Common myeloid progenitor, CD34-positive (primary cell): Measurements from ENCODE around the gene TBC1D5.

Source experiments
- CTCF ChIA-PET: fragments of 350-600 bp; sonication (Branson Sonifier 250); formaldehyde crosslinking; loops from one replicate; lab custom pipeline; 2021; ENCODE audit warnings: antibody characterized with exemption; lab: Charles Lee
- POLR2A ChIA-PET: fragments of 350-600 bp; sonication (Branson Sonifier 250); formaldehyde crosslinking; loops from one replicate; lab custom pipeline; 2021; ENCODE audit warnings: antibody characterized with exemption; lab: Charles Lee
- DNase-seq, 3 donors: peaks; one replicate each; pipeline versions ENCODE4 v3.0.0 to v3.0.0-alpha.2; 2013
- H3K27ac ChIP-seq, 2 experiments: 1 replicate in 1 of 2; 2 replicates in 1 of 2; pipeline ENCODE4 v1.7.0; 2013; ENCODE audit warnings: inconsistent platforms in 2 of 2, low read length in 2 of 2, mild to moderate bottlenecking in 2 of 2, low read depth in 1 of 2, moderate library complexity in 1 of 2; ENCODE audit not compliant: severe bottlenecking in 2 of 2, insufficient read depth in 1 of 2, poor library complexity in 1 of 2
- H3K27me3 ChIP-seq, 5 experiments: replicated peaks in 2 of 5; 1 replicate in 3 of 5; 2 replicates in 2 of 5; pipeline versions ENCODE4 v1.6.1 to v1.7.0; 2013; ENCODE audit warnings: low read length in 4 of 5, mild to moderate bottlenecking in 2 of 5, moderate library complexity in 2 of 5, inconsistent platforms in 1 of 5; ENCODE audit not compliant: insufficient read depth in 5 of 5, control insufficient read depth in 4 of 5
- H3K36me3 ChIP-seq, 4 experiments: 1 replicate in 2 of 4; 2 replicates in 2 of 4; pipeline versions ENCODE4 v1.6.1 to v1.7.0; 2013; ENCODE audit warnings: low read length in 3 of 4, control low read depth in 1 of 4, mild to moderate bottlenecking in 1 of 4; ENCODE audit not compliant: control insufficient read depth in 4 of 4, insufficient read depth in 4 of 4
- H3K4me1 ChIP-seq, 4 experiments: 1 replicate in 3 of 4; 2 replicates in 1 of 4; pipeline versions ENCODE4 v1.6.1 to v1.7.1; 2013; ENCODE audit warnings: low read length in 3 of 4, mild to moderate bottlenecking in 3 of 4, control low read depth in 1 of 4, inconsistent platforms in 1 of 4, moderate library complexity in 1 of 4; ENCODE audit not compliant: control insufficient read depth in 4 of 4, insufficient read depth in 4 of 4; ENCODE audit errors: control extremely low read depth in 1 of 4
- H3K4me3 ChIP-seq, 7 experiments: 1 replicate in 4 of 7; 2 replicates in 3 of 7; pipeline versions ENCODE4 v1.5.1 to v1.7.0; 2013; ENCODE audit warnings: mild to moderate bottlenecking in 7 of 7, low read length in 6 of 7, moderate library complexity in 6 of 7, inconsistent platforms in 2 of 7, low read depth in 2 of 7, control low read depth in 1 of 7; ENCODE audit not compliant: insufficient read depth in 4 of 7, control insufficient read depth in 1 of 7; ENCODE audit errors: extremely low read depth in 1 of 7
- H3K9me3 ChIP-seq, 5 experiments: 1 replicate in 4 of 5; 2 replicates in 1 of 5; pipeline versions ENCODE4 v1.6.1 to v1.7.1; 2013; ENCODE audit warnings: low read length in 4 of 5, mild to moderate bottlenecking in 2 of 5, inconsistent platforms in 1 of 5, low read depth in 1 of 5, moderate library complexity in 1 of 5; ENCODE audit not compliant: control insufficient read depth in 4 of 5, insufficient read depth in 2 of 5; ENCODE audit errors: control extremely low read depth in 1 of 5
- WGBS: methylation state at CpG from one replicate; pipeline ENCODE4 v1.1.5; 2013; ENCODE audit not compliant: insufficient coverage; 5-methylcytosine and 5-hydroxymethylcytosine counted together

TBC1D5 gene

DNA sequence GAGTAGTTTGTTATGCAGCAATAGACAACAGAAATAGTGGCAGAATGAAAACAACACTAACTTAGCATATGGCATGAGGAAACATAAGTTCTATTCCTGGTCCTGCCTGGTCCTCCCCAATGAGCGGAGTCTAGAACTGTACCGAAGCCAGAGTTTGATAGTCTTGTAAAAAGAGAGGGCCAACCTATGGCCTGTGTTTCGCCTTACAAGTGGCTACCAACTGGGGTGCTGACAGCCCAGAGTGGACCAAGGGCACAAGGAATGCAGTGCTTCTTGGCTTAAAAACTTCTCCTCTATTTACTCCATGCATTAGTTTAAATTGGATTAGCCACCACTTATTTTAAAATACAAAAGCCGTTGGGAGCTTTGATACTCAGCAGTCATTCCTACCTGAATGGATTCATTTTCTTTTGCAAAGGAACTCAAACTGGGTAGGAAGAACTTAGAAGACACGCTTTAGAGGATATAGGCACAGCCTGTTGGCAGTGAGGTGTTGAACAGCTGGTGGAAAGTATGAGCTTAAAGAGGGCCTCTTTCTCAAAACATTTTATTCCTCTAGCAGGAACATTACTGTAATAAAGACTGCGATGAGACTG, 554.7 kb downstream of the TBC1D5 start:
- no peak for DNase-seq
- Histone ChIP-seq H3K27me3 (no peaks in the 10 kb centered on the region), H3K27ac (no peak overlapping the region), H3K9me3 (no peaks in the 10 kb centered on the region), H3K4me3 (no peak overlapping the region), H3K36me3 (peaks cover 4 to 20% (median 17%) of the 10 kb centered on the region in 4 experiments), H3K4me1 (peaks cover 0 to 9% (median 2%) of the 10 kb centered on the region in 4 experiments)
- POLR2A ChIA-PET, result no interaction called here
- CTCF ChIA-PET, result interaction anchor here (0.7 to 1.8 kb wide), 2 partner anchors 8 to 20 kb away, joined by 3 to 5 read pairs; no protein-coding TSS in a partner anchor
- WGBS, result 96% methylated on average over 3 of the region's 6 CpGs

DNA sequence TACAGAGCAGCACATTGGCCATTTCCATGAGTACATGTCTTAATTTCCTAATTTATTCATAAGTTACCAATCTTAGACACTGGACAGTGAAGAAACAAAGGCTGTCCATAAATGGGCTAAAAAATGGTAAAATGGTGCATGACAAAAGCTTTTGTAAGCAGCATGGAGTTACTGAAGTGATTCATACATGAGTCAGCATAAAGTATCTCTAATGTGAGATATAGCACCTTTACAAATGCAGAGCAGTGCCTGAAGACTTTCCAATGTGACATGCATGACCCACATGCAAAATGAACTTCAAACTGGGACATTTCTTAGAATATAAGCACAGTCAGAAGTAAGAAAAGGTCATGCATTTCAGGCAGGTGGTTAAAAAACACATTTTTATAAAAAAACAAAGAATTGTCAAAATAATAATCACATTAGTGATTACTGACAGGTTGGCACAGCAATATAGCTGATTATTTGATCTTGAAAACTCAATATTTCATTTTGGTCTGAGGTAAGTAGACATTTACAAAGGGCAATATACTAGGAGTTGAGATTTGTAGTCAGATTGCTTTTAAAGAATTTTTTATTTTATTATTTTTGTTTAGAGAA, 558.4 kb downstream of the TBC1D5 start:
- Histone ChIP-seq H3K4me1 (peaks cover 0 to 3% (median 0%) of the 10 kb centered on the region in 4 experiments), H3K9me3 (no peaks in the 10 kb centered on the region), H3K27me3 (no peaks in the 10 kb centered on the region), H3K4me3 (no peak overlapping the region), H3K36me3 (peaks cover 7 to 22% (median 15%) of the 10 kb centered on the region in 4 experiments), H3K27ac (no peak overlapping the region)
- CTCF ChIA-PET, result interaction anchor here (1.5 kb wide), 1 partner anchor 12 kb away, joined by 4 read pairs; no protein-coding TSS in a partner anchor
- peak in 1 of 3 donors; percentile 8 for DNase-seq
- POLR2A ChIA-PET, result interaction anchor here (0.6 kb wide), 1 partner anchor 798 kb away, joined by 4 read pairs; no protein-coding TSS in a partner anchor

DNA sequence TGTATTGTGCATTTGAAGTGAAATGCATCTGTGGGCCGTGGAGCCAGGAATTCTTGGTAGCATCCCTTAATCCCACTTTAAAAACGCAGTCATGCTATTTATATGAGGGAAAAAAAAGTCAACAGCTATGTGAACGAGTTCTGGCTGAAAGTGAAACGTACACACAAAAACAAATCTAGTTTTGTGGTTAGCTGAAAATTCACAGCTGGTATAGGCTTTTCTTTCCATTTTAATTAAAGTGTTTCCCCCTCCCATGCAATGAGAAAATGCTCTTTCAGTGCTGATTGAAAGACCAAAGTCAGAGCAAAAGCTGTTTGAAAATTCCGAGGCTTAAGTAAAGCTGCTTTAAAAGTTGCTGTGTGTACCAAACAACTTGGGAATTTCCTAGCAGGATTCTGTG, 560.3 kb downstream of the TBC1D5 start:
- peaks cover 0 to 3% (median 0%) of the 10 kb centered on the region in 4 experiments for H3K4me1 ChIP-seq
- no peak for DNase-seq
- no peak overlapping the region for H3K27ac ChIP-seq
- no peaks in the 10 kb centered on the region for H3K9me3 ChIP-seq
- CTCF ChIA-PET, result interaction anchor here (1.1 kb wide), 1 partner anchor 15 kb away, joined by 3 read pairs; no protein-coding TSS in a partner anchor
- peaks cover 7 to 20% (median 16%) of the 10 kb centered on the region in 4 experiments for H3K36me3 ChIP-seq
- POLR2A ChIA-PET, result interaction anchor here (1.6 kb wide), 1 partner anchor 13 kb away, joined by 3 read pairs; no protein-coding TSS in a partner anchor
- WGBS, result 100% methylated on average over 1 of the region's 5 CpGs
- no peaks in the 10 kb centered on the region for H3K27me3 ChIP-seq
- H3K4me3 ChIP-seq, result no peak overlapping the region

DNA sequence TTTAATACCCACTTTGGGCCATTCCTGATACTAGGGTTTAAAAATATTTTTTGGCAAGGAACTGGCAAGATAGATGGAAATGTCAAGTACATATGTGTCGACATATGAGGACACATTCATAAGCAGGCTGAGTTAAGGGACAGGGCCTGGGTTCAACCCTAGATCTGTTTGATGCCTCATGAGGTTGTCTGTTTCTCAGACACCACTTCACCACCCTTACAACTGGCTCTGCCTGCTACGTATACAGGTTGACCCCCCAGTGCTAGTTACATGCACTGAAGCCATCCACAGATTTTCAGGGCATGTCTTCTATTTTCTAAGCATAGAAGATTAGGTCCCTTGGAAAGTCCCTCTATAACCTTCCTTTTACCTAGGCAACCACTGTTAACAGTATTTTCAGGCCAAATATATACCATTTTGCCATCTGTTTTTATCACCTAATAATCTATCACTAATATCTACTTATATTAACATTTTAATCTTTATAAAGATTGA, 561.0 kb downstream of the TBC1D5 start:
- CTCF ChIA-PET, result interaction anchor here (1.1 kb wide), 1 partner anchor 16 kb away, joined by 3 read pairs; no protein-coding TSS in a partner anchor

DNA sequence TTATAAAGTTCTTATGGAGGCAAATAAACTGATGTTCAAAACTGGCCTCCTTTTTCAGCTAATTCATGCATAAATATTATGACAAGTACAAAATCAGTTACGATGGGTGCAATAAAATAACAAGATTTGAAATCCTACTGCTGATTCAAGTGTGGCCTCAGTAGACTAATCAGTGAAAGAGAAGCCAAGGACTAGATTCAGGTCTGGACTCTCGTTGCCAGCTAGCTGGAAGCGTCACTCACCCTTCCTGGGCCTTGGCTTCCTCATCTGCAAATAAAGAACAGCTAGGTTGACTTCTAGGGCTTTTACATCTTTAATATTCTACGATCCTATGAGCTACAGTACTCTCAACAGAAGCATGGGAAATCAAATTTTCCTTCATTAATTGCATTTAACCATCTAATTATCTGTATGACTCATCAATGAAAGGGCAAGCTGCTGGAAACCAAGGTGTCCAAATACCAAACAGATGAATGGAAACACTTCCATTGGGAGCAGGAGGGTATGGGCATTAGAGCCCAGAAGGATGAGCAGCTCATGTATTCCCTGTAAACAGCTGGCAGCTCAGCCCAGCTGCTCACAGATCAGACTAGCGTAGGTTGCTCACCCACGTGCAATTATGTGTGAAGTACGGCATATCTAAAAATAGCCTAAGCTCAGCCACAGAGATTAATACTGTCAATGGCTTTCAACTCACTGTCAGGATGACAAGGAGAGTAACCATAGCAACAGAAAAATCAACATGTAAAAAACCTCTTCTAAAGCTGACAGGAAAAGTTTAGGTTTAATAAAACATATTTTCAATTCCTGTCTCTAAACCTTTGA, 562.8 kb downstream of the TBC1D5 start:
- H3K27ac ChIP-seq, result no peak overlapping the region
- ChIA-PET CTCF (interaction anchor here (1.1 to 2.0 kb wide), 3 partner anchors 11 to 295 kb away, joined by 3 to 5 read pairs (median 4); no protein-coding TSS in a partner anchor), POLR2A (no interaction called here)
- H3K9me3 ChIP-seq, result no peaks in the 10 kb centered on the region
- no peaks in the 10 kb centered on the region for H3K27me3 ChIP-seq
- peaks cover 5 to 18% (median 14%) of the 10 kb centered on the region in 4 experiments for H3K36me3 ChIP-seq
- peak in 2 of 3 donors; percentile 35 to 48 for DNase-seq
- no peak overlapping the region for H3K4me3 ChIP-seq
- 96% methylated on average over 4 of the region's 7 CpGs for WGBS
- H3K4me1 ChIP-seq, result peaks cover 0 to 3% (median 0%) of the 10 kb centered on the region in 4 experiments

More for the DNA sequence above, 561.0 kb downstream of the TBC1D5 start:
- POLR2A ChIA-PET, result interaction anchor here (1.6 kb wide), 1 partner anchor 14 kb away, joined by 3 read pairs; no protein-coding TSS in a partner anchor
- peaks cover 0 to 3% (median 0%) of the 10 kb centered on the region in 4 experiments for H3K4me1 ChIP-seq
- peaks cover 7 to 20% (median 16%) of the 10 kb centered on the region in 4 experiments for H3K36me3 ChIP-seq
- 95% methylated on average over 2 of the region's 2 CpGs for WGBS
- no peaks in the 10 kb centered on the region for H3K9me3 ChIP-seq
- no peak overlapping the region for H3K4me3 ChIP-seq
- no peak overlapping the region for H3K27ac ChIP-seq
- no peaks in the 10 kb centered on the region for H3K27me3 ChIP-seq
- no peak for DNase-seq

DNA sequence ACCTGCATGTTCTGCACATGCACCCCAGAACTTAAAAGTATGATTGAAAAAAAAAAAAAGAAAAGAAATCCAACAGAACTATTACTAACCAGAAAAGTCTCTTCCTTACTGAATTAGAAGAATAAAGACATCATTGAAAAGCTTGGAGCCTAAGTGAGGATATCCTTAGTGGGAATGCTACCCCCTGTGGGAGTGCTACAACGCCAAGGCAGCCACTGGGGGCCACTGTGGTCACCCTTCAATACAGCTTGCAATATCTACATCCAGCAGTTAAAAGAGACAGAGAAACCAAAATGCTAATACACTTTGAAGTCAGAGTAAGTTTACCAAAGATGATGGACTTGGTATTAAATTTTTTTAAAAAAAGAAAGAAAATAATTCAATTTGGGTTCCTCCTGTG, 565.7 kb downstream of the TBC1D5 start:
- Histone ChIP-seq H3K27me3 (no peaks in the 10 kb centered on the region), H3K4me1 (peaks cover 0 to 3% (median 0%) of the 10 kb centered on the region in 4 experiments), H3K36me3 (peaks cover 2 to 7% (median 6%) of the 10 kb centered on the region in 4 experiments), H3K27ac (no peak overlapping the region), H3K4me3 (no peak overlapping the region), H3K9me3 (no peaks in the 10 kb centered on the region)
- DNase-seq, result no peak
- CTCF ChIA-PET, result interaction anchor here (1.2 kb wide), 1 partner anchor 14 kb away, joined by 3 read pairs; no protein-coding TSS in a partner anchor
- no CpG with 5 or more reads among the region's 1 CpG for WGBS
- POLR2A ChIA-PET, result no interaction called here
